ENCODE measurements around the gene SCO2. TPM values are rescaled to one million over a fixed set of nuclear protein-coding genes. Genes with fewer than 3 reads are reported as not detected.

Gene SCO2
- total and polyA plus RNA-seq, 2 of the 13 experiments (the other 11 are each of a cell fraction or from before 2014, with no cell fraction given), result 0.32 to 3.7 TPM

DNA sequence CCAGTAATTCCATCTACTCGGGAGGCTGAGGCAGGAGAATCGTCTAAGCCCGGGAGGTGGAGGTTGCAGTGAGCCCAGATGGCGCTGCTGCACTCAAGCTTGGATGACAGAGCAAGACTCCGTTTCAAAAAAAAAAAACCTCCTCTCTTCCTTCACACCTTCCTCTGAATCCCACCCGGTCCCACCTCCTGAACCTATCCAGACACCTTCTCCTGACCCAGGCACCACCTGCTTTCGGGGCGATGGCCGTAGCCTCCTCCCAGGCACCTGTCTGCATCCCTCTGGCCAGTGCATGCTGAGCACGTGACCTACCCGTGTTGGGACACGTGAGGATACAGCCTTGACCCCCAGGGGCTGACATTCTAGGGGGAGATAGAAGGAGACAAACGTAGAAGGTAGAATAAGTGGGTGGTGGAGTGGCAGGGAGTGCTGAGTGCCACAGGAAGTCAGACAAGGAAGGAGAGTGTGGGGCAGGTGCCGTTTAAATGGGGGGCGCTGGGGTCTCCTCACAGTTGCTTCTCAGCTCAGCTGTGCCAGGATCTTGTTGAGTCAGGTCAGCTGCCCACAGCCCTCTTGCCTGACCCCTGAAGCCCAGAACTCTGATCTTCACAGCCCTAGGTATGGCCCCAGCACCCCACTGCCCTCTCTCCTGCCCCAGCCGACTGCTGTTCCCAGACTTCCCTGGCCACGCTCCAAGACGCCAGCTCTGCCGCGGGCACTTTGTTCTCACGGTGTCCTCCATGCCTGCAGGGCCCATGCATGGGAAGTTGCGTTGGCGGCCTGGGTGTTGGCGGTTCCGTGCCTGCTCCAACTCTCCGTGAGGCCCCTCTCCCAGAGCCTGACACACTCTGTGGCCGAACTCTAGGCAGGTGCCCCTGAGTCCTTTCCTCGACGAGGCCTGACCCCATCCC, 39.9 kb downstream of the SCO2 start (continued):
- TF ChIP-seq, protein P1, sequence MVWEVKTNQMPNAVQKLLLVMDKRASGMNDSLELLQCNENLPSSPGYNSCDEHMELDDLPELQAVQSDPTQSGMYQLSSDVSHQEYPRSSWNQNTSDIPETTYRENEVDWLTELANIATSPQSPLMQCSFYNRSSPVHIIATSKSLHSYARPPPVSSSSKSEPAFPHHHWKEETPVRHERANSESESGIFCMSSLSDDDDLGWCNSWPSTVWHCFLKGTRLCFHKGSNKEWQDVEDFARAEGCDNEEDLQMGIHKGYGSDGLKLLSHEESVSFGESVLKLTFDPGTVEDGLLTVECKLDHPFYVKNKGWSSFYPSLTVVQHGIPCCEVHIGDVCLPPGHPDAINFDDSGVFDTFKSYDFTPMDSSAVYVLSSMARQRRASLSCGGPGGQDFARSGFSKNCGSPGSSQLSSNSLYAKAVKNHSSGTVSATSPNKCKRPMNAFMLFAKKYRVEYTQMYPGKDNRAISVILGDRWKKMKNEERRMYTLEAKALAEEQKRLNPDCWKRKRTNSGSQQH (CRISPR knock-in tag; IDR thresholded peaks at IDR 0.05; ENCODE audit: low read depth), result 0 out of 2 replicates have a peak, but pooled peaks have one; percentile 9
- no peak for TF ChIP-seq SATB2 (CRISPR knock-in tag; IDR thresholded peaks at IDR 0.05)
- no peak for TF ChIP-seq ZNF614 (CRISPR knock-in tag; IDR thresholded peaks at IDR 0.05; ENCODE audit: borderline replicate concordance)
- TF ChIP-seq ZNF678 (CRISPR knock-in tag; IDR thresholded peaks at IDR 0.05), result 0 out of 2 replicates have a peak, but pooled peaks have one; percentile 37
- TF ChIP-seq HNRNPL (IDR thresholded peaks at IDR 0.05; ENCODE audit: low read depth, low read length), result peak; percentile 79
- peak; percentile 90 for TF ChIP-seq BORCS8-MEF2B (CRISPR knock-in tag; IDR thresholded peaks at IDR 0.05)
- no peak for TF ChIP-seq PLRG1 (conservative IDR thresholded peaks at IDR 0.05)
- peak; percentile 36; the same call in 1 of the 2 replicates for TF ChIP-seq GABPB1 (CRISPR knock-in tag; IDR thresholded peaks at IDR 0.05)
- no peak for TF ChIP-seq JDP2 (CRISPR knock-in tag; IDR thresholded peaks at IDR 0.05; ENCODE audit: borderline replicate concordance)
- peak; percentile 22; the same call in 1 of the 2 replicates for TF ChIP-seq SP2 (CRISPR knock-in tag; IDR thresholded peaks at IDR 0.05)
- TF ChIP-seq, protein P2, sequence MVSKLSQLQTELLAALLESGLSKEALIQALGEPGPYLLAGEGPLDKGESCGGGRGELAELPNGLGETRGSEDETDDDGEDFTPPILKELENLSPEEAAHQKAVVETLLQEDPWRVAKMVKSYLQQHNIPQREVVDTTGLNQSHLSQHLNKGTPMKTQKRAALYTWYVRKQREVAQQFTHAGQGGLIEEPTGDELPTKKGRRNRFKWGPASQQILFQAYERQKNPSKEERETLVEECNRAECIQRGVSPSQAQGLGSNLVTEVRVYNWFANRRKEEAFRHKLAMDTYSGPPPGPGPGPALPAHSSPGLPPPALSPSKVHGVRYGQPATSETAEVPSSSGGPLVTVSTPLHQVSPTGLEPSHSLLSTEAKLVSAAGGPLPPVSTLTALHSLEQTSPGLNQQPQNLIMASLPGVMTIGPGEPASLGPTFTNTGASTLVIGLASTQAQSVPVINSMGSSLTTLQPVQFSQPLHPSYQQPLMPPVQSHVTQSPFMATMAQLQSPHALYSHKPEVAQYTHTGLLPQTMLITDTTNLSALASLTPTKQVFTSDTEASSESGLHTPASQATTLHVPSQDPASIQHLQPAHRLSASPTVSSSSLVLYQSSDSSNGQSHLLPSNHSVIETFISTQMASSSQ (IDR thresholded peaks at IDR 0.05; ENCODE audit: low read depth), result no peak
- TF ChIP-seq, protein P2 (CRISPR knock-in tag; IDR thresholded peaks at IDR 0.05; ENCODE audit: borderline replicate concordance), result 0 out of 2 replicates have a peak, but pooled peaks have one; percentile 16
- no peak for TF ChIP-seq FOXP1 (IDR thresholded peaks at IDR 0.05)
- TF ChIP-seq FOXP1 (CRISPR knock-in tag; IDR thresholded peaks at IDR 0.05), result no peak
- TF ChIP-seq ZNF296 (CRISPR knock-in tag; conservative IDR thresholded peaks at IDR 0.05), result no peak
- no peak for TF ChIP-seq SNRNP70 (IDR thresholded peaks at IDR 0.05; ENCODE audit: low read depth, low read length)
- no peak for TF ChIP-seq HOXA3 (CRISPR knock-in tag; IDR thresholded peaks at IDR 0.05)
- TF ChIP-seq REXO4 (CRISPR knock-in tag; IDR thresholded peaks at IDR 0.05; ENCODE audit: borderline replicate concordance), result 0 out of 2 replicates have a peak, but pooled peaks have one; percentile 49
- TF ChIP-seq WIZ (CRISPR knock-in tag; IDR thresholded peaks at IDR 0.05), result 0 out of 2 replicates have a peak, but pooled peaks have one; percentile 52
- no peak for TF ChIP-seq KLF12 (CRISPR knock-in tag; IDR thresholded peaks at IDR 0.05; ENCODE audit: borderline replicate concordance)
- no peak for TF ChIP-seq ZNF530 (CRISPR knock-in tag; IDR thresholded peaks at IDR 0.05; ENCODE audit: low read depth)
- TF ChIP-seq MIXL1 (CRISPR knock-in tag; IDR thresholded peaks at IDR 0.05), result no peak
- TF ChIP-seq RBFOX2 (IDR thresholded peaks at IDR 0.05; ENCODE audit: low read depth, low read length), result no peak

All from HepG2 (cell line).